SK-N-SH treated with all-trans-retinoic acid at 6 μM for 48 hours (cell line): ENCODE measurements around the gene KCNIP4.

Experiments used
- ATAC-seq: fragments of 200-7000 bp; cut with Tn5 transposase; 3 replicates; pipeline ENCODE4 v1.9.1; 2020; ENCODE audit warnings: mild to moderate bottlenecking, moderate library complexity
- ARNTL ChIP-seq: fragments of 450-650 bp; formaldehyde crosslinking; IDR thresholded peaks from 2 replicates; pipeline ENCODE4 v1.5.0; 2020; ENCODE audit warnings: low read depth, mild to moderate bottlenecking, moderate library complexity, borderline replicate concordance
- BACH2 ChIP-seq: fragments of 250-450 bp; sonication (Bioruptor Pico); IDR thresholded peaks from 2 replicates; pipeline ENCODE4 v1.9.0; 2021; ENCODE audit warnings: mild to moderate bottlenecking, borderline replicate concordance
- CSDC2 ChIP-seq: fragments of 250-450 bp; sonication (Bioruptor Pico); IDR thresholded peaks from 2 replicates; pipeline ENCODE4 v1.5.0; 2020; ENCODE audit warnings: mild to moderate bottlenecking, moderate library complexity
- ESRRG ChIP-seq: fragments of 250-450 bp; sonication (Bioruptor Pico); IDR thresholded peaks from 2 replicates; pipeline ENCODE4 v1.6.1; 2021; ENCODE audit warnings: mild to moderate bottlenecking
- GLIS3 ChIP-seq: fragments of 250-450 bp; sonication (Bioruptor Pico); IDR thresholded peaks from 2 replicates; pipeline ENCODE4 v1.5.0; 2020; ENCODE audit warnings: mild to moderate bottlenecking, moderate library complexity
- ISL1 ChIP-seq: fragments of 250-450 bp; sonication (Bioruptor Pico); IDR thresholded peaks from 2 replicates; pipeline ENCODE4 v2.1.2; 2022; ENCODE audit warnings: mild to moderate bottlenecking, moderate library complexity
- OSR1 ChIP-seq: fragments of 250-450 bp; sonication (Bioruptor Pico); IDR thresholded peaks from 2 replicates; pipeline ENCODE4 v1.8.0; 2022; ENCODE audit warnings: moderate library complexity, mild to moderate bottlenecking, inconsistent platforms
- PATZ1 ChIP-seq: fragments of 250-450 bp; sonication (Bioruptor Pico); IDR thresholded peaks from 2 replicates; pipeline ENCODE4 v1.8.0; 2020; ENCODE audit warnings: mild to moderate bottlenecking, moderate library complexity, borderline replicate concordance
- PPARA ChIP-seq: fragments of 250-450 bp; sonication (Bioruptor Pico); IDR thresholded peaks from 2 replicates; pipeline ENCODE4 v1.5.0; 2020; ENCODE audit warnings: mild to moderate bottlenecking, borderline replicate concordance
- RARB ChIP-seq: fragments of 250-450 bp; sonication (Bioruptor Pico); IDR thresholded peaks from 2 replicates; pipeline ENCODE4 v1.8.0; 2021; ENCODE audit warnings: mild to moderate bottlenecking, moderate library complexity
- SNAI2 ChIP-seq: fragments of 250-450 bp; sonication (Bioruptor Pico); IDR thresholded peaks from 2 replicates; pipeline ENCODE4 v1.5.0; 2020; ENCODE audit warnings: mild to moderate bottlenecking, moderate library complexity
- TCF4 ChIP-seq: fragments of 250-450 bp; sonication (Bioruptor Pico); IDR thresholded peaks from 2 replicates; pipeline ENCODE4 v1.8.0; 2021; ENCODE audit warnings: mild to moderate bottlenecking, moderate library complexity, borderline replicate concordance
- TOX ChIP-seq: fragments of 250-450 bp; sonication (Bioruptor Pico); IDR thresholded peaks from 2 replicates; pipeline ENCODE4 v1.8.0; 2021; ENCODE audit warnings: mild to moderate bottlenecking, moderate library complexity, borderline replicate concordance
- ZC3H10 ChIP-seq: fragments of 250-450 bp; sonication (Bioruptor Pico); IDR thresholded peaks from 2 replicates; pipeline ENCODE4 v1.5.1; 2021; ENCODE audit warnings: mild to moderate bottlenecking, moderate library complexity
- ZFP3 ChIP-seq: fragments of 250-450 bp; sonication (Bioruptor Pico); IDR thresholded peaks from 2 replicates; pipeline ENCODE4 v1.5.0; 2020; ENCODE audit warnings: mild to moderate bottlenecking, moderate library complexity
- ZFP30 ChIP-seq: fragments of 450-650 bp; formaldehyde crosslinking; IDR thresholded peaks from 2 replicates; pipeline ENCODE4 v1.5.0; 2022; ENCODE audit warnings: mild to moderate bottlenecking, moderate library complexity
- ZNF565 ChIP-seq: fragments of 450-650 bp; formaldehyde crosslinking; conservative IDR thresholded peaks from 2 replicates; pipeline ENCODE4 v1.5.0; 2020; ENCODE audit warnings: low read depth, mild to moderate bottlenecking, moderate library complexity
- ZNF8 ChIP-seq: fragments of 450-650 bp; formaldehyde crosslinking; IDR thresholded peaks from 2 replicates; pipeline ENCODE4 v1.5.0; 2020; ENCODE audit warnings: mild to moderate bottlenecking, moderate library complexity
- TF ChIP-seq, protein P1 (sequence below): fragments of 250-450 bp; sonication (Bioruptor Pico); IDR thresholded peaks from 2 replicates; pipeline ENCODE4 v1.8.0; 2021; ENCODE audit warnings: low read depth, mild to moderate bottlenecking, moderate library complexity, borderline replicate concordance
- TF ChIP-seq, protein P2 (sequence below): fragments of 250-450 bp; sonication (Bioruptor Pico); IDR thresholded peaks from 2 replicates; pipeline ENCODE4 v1.5.1; 2020; ENCODE audit warnings: low read depth, mild to moderate bottlenecking, moderate library complexity
- TF ChIP-seq, protein P3 (sequence below): fragments of 250-450 bp; sonication (Bioruptor Pico); IDR thresholded peaks from 2 replicates; pipeline ENCODE4 v1.5.0; 2020; ENCODE audit warnings: mild to moderate bottlenecking, moderate library complexity

The KCNIP4 gene

DNA sequence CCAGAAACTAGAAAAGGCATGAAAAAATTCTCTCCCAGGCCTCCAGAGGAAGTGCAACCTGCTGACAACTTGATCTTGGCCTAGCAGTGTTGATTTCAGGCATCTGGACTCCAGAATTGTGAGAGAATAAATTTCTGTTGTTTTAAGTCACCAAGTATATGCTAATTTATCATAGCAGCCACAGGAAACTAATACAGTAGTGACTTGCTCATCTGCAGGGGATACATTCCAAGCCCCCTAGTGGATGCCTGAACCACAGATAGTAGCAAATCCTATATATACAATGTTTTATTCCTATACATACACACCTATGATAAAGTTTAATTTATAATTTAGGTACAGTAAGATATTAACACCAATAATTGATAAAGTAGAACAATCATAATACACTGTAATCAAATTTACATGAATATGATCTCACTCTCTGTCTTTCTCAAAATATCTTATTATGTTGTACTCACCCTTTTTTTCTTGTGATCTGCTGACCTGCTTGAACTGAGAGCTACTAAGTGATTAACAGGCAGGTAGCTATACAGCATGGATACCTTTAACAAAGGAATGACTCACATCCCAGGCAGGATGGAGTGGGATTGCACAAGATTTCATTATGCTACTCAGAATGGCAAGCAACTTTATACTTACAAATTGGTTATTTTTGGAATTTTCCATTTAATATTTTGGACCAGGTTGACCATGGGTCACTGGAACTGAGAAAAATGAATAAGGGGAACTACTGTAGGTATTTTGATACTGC is 501.1 kb downstream of the KCNIP4 start (continued):
- TF ChIP-seq TCF4 (CRISPR knock-in tag) (no peak), OSR1 (CRISPR knock-in tag) (no peak), ESRRG (CRISPR knock-in tag) (no peak), TOX (CRISPR knock-in tag) (no peak), ZFP30 (no peak), ZNF565 (CRISPR knock-in tag) (no peak), RARB (no peak), GLIS3 (no peak), BACH2 (no peak)
- TF ChIP-seq, all 23 proteins: peak for 0

DNA sequence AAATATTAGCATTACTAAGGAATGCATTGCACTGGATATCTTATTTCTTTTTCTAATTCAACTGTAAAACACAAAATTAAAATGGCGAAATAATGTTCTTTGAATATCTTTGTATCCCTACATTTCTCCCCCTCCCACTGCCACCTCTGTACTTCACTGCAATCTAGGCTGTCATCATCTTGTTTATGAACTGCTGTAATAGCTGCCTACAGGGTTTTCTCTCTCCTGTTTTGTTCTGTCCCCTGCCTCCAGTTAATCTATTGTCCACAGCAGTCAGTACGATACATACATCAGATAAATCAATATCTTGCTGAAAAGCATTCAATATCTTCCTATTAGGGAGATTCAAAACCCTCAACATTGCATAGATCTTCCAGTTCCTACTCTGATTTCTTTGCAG is 528.4 kb downstream of the KCNIP4 start:
- no peak for ATAC-seq
- no peak for TF ChIP-seq TCF4 (CRISPR knock-in tag)
- no peak for TF ChIP-seq SNAI2
- no peak for TF ChIP-seq PPARA (CRISPR knock-in tag)
- TF ChIP-seq, protein P1, sequence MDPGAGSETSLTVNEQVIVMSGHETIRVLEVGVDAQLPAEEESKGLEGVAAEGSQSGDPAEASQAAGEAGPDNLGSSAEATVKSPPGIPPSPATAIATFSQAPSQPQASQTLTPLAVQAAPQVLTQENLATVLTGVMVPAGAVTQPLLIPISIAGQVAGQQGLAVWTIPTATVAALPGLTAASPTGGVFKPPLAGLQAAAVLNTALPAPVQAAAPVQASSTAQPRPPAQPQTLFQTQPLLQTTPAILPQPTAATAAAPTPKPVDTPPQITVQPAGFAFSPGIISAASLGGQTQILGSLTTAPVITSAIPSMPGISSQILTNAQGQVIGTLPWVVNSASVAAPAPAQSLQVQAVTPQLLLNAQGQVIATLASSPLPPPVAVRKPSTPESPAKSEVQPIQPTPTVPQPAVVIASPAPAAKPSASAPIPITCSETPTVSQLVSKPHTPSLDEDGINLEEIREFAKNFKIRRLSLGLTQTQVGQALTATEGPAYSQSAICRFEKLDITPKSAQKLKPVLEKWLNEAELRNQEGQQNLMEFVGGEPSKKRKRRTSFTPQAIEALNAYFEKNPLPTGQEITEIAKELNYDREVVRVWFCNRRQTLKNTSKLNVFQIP (CRISPR knock-in tag): no peak
- no peak for TF ChIP-seq ZFP3 (CRISPR knock-in tag)
- no peak for TF ChIP-seq PATZ1 (CRISPR knock-in tag)
- no peak for TF ChIP-seq ARNTL (CRISPR knock-in tag)
- no peak for TF ChIP-seq BACH2
- no peak for TF ChIP-seq RARB
- TF ChIP-seq ISL1 (CRISPR knock-in tag): no peak

DNA sequence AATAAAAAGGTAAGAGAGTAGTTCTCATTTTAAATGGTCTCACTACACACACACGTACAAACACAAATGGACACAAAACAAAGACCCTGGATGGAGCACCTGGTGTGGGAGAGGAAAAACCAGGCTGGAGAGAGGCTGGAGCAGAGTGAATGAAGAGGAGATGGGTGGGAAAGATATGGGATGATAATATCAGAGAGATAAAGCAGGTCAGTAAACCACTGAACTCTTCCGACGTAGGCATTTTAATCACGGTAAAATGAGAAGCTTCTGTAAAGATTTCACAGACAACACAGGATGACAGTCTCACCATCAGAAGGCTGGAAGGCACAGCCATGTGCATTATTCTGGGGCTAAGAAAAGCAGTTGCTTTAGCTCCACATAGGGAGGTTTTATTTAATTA is 532.8 kb downstream of the KCNIP4 start:
- no peak for TF ChIP-seq ZFP3 (CRISPR knock-in tag)
- TF ChIP-seq, protein P2, sequence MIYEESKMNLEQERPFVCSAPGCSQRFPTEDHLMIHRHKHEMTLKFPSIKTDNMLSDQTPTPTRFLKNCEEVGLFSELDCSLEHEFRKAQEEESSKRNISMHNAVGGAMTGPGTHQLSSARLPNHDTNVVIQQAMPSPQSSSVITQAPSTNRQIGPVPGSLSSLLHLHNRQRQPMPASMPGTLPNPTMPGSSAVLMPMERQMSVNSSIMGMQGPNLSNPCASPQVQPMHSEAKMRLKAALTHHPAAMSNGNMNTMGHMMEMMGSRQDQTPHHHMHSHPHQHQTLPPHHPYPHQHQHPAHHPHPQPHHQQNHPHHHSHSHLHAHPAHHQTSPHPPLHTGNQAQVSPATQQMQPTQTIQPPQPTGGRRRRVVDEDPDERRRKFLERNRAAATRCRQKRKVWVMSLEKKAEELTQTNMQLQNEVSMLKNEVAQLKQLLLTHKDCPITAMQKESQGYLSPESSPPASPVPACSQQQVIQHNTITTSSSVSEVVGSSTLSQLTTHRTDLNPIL (CRISPR knock-in tag): no peak
- no peak for ATAC-seq

- ATAC-seq: no peak
- no peak for TF ChIP-seq RARB
- no peak for TF ChIP-seq CSDC2 (CRISPR knock-in tag)
- TF ChIP-seq ZFP30: no peak
- TF ChIP-seq, protein P2 (CRISPR knock-in tag): no peak
- TF ChIP-seq TOX (CRISPR knock-in tag): no peak
- no peak for TF ChIP-seq TCF4 (CRISPR knock-in tag)
- TF ChIP-seq ZC3H10 (CRISPR knock-in tag): no peak
- TF ChIP-seq, protein P3, sequence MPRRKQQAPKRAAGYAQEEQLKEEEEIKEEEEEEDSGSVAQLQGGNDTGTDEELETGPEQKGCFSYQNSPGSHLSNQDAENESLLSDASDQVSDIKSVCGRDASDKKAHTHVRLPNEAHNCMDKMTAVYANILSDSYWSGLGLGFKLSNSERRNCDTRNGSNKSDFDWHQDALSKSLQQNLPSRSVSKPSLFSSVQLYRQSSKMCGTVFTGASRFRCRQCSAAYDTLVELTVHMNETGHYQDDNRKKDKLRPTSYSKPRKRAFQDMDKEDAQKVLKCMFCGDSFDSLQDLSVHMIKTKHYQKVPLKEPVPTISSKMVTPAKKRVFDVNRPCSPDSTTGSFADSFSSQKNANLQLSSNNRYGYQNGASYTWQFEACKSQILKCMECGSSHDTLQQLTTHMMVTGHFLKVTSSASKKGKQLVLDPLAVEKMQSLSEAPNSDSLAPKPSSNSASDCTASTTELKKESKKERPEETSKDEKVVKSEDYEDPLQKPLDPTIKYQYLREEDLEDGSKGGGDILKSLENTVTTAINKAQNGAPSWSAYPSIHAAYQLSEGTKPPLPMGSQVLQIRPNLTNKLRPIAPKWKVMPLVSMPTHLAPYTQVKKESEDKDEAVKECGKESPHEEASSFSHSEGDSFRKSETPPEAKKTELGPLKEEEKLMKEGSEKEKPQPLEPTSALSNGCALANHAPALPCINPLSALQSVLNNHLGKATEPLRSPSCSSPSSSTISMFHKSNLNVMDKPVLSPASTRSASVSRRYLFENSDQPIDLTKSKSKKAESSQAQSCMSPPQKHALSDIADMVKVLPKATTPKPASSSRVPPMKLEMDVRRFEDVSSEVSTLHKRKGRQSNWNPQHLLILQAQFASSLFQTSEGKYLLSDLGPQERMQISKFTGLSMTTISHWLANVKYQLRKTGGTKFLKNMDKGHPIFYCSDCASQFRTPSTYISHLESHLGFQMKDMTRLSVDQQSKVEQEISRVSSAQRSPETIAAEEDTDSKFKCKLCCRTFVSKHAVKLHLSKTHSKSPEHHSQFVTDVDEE (CRISPR knock-in tag): no peak
- no peak for TF ChIP-seq ZNF8 (CRISPR knock-in tag)
- no peak for TF ChIP-seq GLIS3
- TF ChIP-seq ARNTL (CRISPR knock-in tag): no peak
- TF ChIP-seq ESRRG (CRISPR knock-in tag): no peak
Measured at GRCh38 chr4:21413807-21414370, 534.7 kb downstream of the KCNIP4 start.
